Upper lobe of left lung (tissue), 4 donors: Measurements from ENCODE around the gene UBE2L5.

Experiments
- POLR2A ChIP-seq, 4 donors: fragments of 450-650 bp; IDR thresholded peaks; one replicate each; pipeline ENCODE4 v1.5.1; 2016 to 2017; ENCODE audit warnings: antibody characterized with exemption in 4 of 4, mild to moderate bottlenecking in 2 of 4
- TF ChIP-seq, protein P1 (sequence below), 6 experiments: fragments of 450-650 bp in 4 of 6; fragments of 200-600 bp in 2 of 6; sonication (generic) in 2 of 6; IDR thresholded peaks; one replicate each; pipeline ENCODE4 v1.5.1; 2016 to 2019; ENCODE audit warnings: antibody characterized with exemption in 6 of 6

GRCh38 chr13:30415430-30416030, 6.8 kb upstream of the UBE2L5 start:
- TF ChIP-seq, protein P1, sequence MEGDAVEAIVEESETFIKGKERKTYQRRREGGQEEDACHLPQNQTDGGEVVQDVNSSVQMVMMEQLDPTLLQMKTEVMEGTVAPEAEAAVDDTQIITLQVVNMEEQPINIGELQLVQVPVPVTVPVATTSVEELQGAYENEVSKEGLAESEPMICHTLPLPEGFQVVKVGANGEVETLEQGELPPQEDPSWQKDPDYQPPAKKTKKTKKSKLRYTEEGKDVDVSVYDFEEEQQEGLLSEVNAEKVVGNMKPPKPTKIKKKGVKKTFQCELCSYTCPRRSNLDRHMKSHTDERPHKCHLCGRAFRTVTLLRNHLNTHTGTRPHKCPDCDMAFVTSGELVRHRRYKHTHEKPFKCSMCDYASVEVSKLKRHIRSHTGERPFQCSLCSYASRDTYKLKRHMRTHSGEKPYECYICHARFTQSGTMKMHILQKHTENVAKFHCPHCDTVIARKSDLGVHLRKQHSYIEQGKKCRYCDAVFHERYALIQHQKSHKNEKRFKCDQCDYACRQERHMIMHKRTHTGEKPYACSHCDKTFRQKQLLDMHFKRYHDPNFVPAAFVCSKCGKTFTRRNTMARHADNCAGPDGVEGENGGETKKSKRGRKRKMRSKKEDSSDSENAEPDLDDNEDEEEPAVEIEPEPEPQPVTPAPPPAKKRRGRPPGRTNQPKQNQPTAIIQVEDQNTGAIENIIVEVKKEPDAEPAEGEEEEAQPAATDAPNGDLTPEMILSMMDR (IDR thresholded peaks at IDR 0.05): no peak
- TF ChIP-seq POLR2A (IDR thresholded peaks at IDR 0.05): no peak
